ENCODE results near the gene GPR146.
"Not testable (repeated sequence)": the region's sequence is repeated elsewhere in the genome, so short reads cannot be mapped to it uniquely, and the experiment has no call there.

Gene GPR146

GRCh38 chr7:1044189-1045068, at the start of gene GPR146:
GPR146 (plus strand) TSS chr7:1044546; CDS start chr7:1057516, 12,970 bp downstream.
- DNase-seq = peak; percentile 97

- no peak for DNase-seq
These were observed 49.6 kb upstream of the GPR146 start for GRCh38 chr7:994592-995308.

GRCh38 chr7:995571-995970, 48.8 kb upstream of the GPR146 start:
- no peak for DNase-seq

- no peak for DNase-seq
These were observed 48.1 kb upstream of the GPR146 start for GRCh38 chr7:996079-996872.

GRCh38 chr7:997404-998395, 46.6 kb upstream of the GPR146 start:
- DNase-seq = no peak

GRCh38 chr7:999149-999879, 45.0 kb upstream of the GPR146 start:
- no peak for DNase-seq

- DNase-seq = no peak
These were observed 44.1 kb upstream of the GPR146 start for GRCh38 chr7:999941-1000935.

- DNase-seq = not testable (repeated sequence)
These were observed 43.1 kb upstream of the GPR146 start for GRCh38 chr7:1001069-1001770.

GRCh38 chr7:1002026-1002425, 42.3 kb upstream of the GPR146 start:
- not testable (repeated sequence) for DNase-seq

GRCh38 chr7:1002445-1002844, 41.9 kb upstream of the GPR146 start:
- not testable (repeated sequence) for DNase-seq

GRCh38 chr7:1004018-1004852, 40.1 kb upstream of the GPR146 start:
- no peak for DNase-seq

- no peak for DNase-seq
These were observed 39.0 kb upstream of the GPR146 start for GRCh38 chr7:1005303-1005702.

- DNase-seq = no peak
These were observed 36.4 kb upstream of the GPR146 start for GRCh38 chr7:1007901-1008300.

GRCh38 chr7:1008733-1009363, 35.5 kb upstream of the GPR146 start:
- no peak for DNase-seq

- DNase-seq = no peak
These were observed 34.6 kb upstream of the GPR146 start for GRCh38 chr7:1009747-1010146.

- DNase-seq = no peak
These were observed 34.1 kb upstream of the GPR146 start for GRCh38 chr7:1010226-1010625.

GRCh38 chr7:1011297-1012003, 32.9 kb upstream of the GPR146 start:
- no peak for DNase-seq

All from NCI-H2107 (cell line).